ENCODE measurements around the gene LHX4. TPM values are rescaled to one million over a fixed set of nuclear protein-coding genes. Genes with fewer than 3 reads are reported as not detected.

LHX4 gene
- total RNA-seq (2016; rRNA removed; fragmentation: Illumina TruSeq; extraction: Trizol): 0.03 and 0.07 TPM in 2 replicates
- not detected in 2 replicates for total RNA-seq (2016; cell fraction: cytosol; rRNA removed; fragmentation: Illumina TruSeq; extraction: Trizol; ENCODE audit: low read depth)
- total RNA-seq (2016; cell fraction: insoluble cytoplasmic fraction; rRNA removed; fragmentation: Illumina TruSeq; extraction: Trizol): 0.03 and 0.13 TPM in 2 replicates
- 0.03 TPM in 1 of 2 replicates, not detected in the other for total RNA-seq (2016; cell fraction: membrane; rRNA removed; fragmentation: Illumina TruSeq; extraction: Trizol)
- not detected in 2 replicates for total RNA-seq (2016; cell fraction: nucleus; rRNA removed; fragmentation: Illumina TruSeq; extraction: Trizol)
- polyA plus RNA-seq (2011; rRNA removed): 0.03 and 0.05 TPM in 2 replicates
- 0.03 and 0.05 TPM in 2 replicates for polyA plus RNA-seq (2011; cell fraction: cytosol; rRNA removed)
- polyA plus RNA-seq (2011; cell fraction: nucleus; rRNA removed): 0.02 and 0.03 TPM in 2 replicates
- 0.47 and 0.60 TPM in 2 replicates for polyA plus RNA-seq (2012)
- not detected in 2 replicates for polyA plus RNA-seq (2016; cell fraction: cytosol; fragmentation: Illumina TruSeq; extraction: Trizol; ENCODE audit: low read depth)
- polyA plus RNA-seq (2016; cell fraction: insoluble cytoplasmic fraction; fragmentation: Illumina TruSeq; extraction: Trizol; ENCODE audit: low read depth): 0.17 TPM in 1 of 2 replicates, not detected in the other
- 0.03 and 0.22 TPM in 2 replicates for polyA plus RNA-seq (2016; cell fraction: membrane; fragmentation: Illumina TruSeq; extraction: Trizol; ENCODE audit: low read depth)
- 0.07 and 0.09 TPM in 2 replicates for polyA plus RNA-seq (2016; cell fraction: nucleus; fragmentation: Illumina TruSeq; extraction: Trizol; ENCODE audit: insufficient read depth, low read depth)
- 0.96 and 2.5 TPM in 2 replicates for polyA minus RNA-seq (2011; rRNA and poly(A)+ RNA removed; ENCODE audit: low replicate concordance)
- polyA minus RNA-seq (2011; cell fraction: cytosol; rRNA and poly(A)+ RNA removed): not detected in 2 replicates
- polyA minus RNA-seq (2011; cell fraction: nucleus; rRNA and poly(A)+ RNA removed): 0.12 TPM in 1 of 2 replicates, not detected in the other
- percentile 10 among the genes with signal in this experiment for Bru-seq, nascent RNA
- percentile 10 among the genes with signal in this experiment for BruChase-seq, experiment 1, labeled RNA remaining after a 6-hour chase
- percentile 8 among the genes with signal in this experiment for BruChase-seq, experiment 2, labeled RNA remaining after a 2-hour chase
- long read RNA-seq, experiment 1: 0 reads
- long read RNA-seq, experiment 2: 0 reads

GRCh38 chr1:180229483-180230415 lies at the start of gene LHX4:
TSS of gene LHX4 (plus strand) at chr1:180230264. CDS start at chr1:180230530, 266 bp downstream.
- H3K9me3 ChIP-seq (ENCODE audit: low read length): no peaks in the 10 kb centered on the region
- no peaks in the 10 kb centered on the region for H3K79me2 ChIP-seq (ENCODE audit: insufficient read depth, low read length)
- no peaks in the 10 kb centered on the region for H3K36me3 ChIP-seq (replicated peaks in 1 of 2; ENCODE audit: control insufficient read depth in 1 of 2, insufficient read depth in 2 of 2, low read length in 2 of 2)
- POLR2A ChIA-PET: no interaction called here
- FAIRE-seq: no peak
- H4K20me1 ChIP-seq (ENCODE audit: insufficient read depth, low read length): peaks cover 8% of the 10 kb centered on the region; the same call in 1 of the 2 replicates
- BruUV-seq (replicated peaks): no TSS peak
- H3K27ac ChIP-seq (ENCODE audit: extremely low read length, insufficient read depth, low read length): no peak within 1 kb of the TSS
- in situ Hi-C loops (cut with HindIII; ENCODE audit: extremely low pct_ligation_motif_present, low pct_unique_long_range_greater_than_20kb) (no loop called here), intact Hi-C loops (cut with micrococcal nuclease; ENCODE audit: unreplicated experiment) (no loop called here)
- peak within 1 kb of the TSS; percentile 84 for H3K4me2 ChIP-seq (ENCODE audit: low read depth, low read length)
- peak; percentile 33 for ATAC-seq
- no peak within 1 kb of the TSS for H2AFZ ChIP-seq (ENCODE audit: low read length)
- H3K4me1 ChIP-seq (ENCODE audit: insufficient read depth, low read length): peaks cover 34% of the 10 kb centered on the region
- CTCF ChIA-PET (ENCODE audit: low intra/inter-chr PET ratio, low total read pairs): no interaction called here
- under 1% methylated on average over 38 of the region's 105 CpGs for WGBS (ENCODE audit: low lambda C conversion rate)
- H3K9ac ChIP-seq (ENCODE audit: insufficient read depth, low read depth, low read length): no peak within 1 kb of the TSS
- peaks cover 20 to 74% of the 10 kb centered on the region in 2 experiments for H3K27me3 ChIP-seq (ENCODE audit: control insufficient read depth in 1 of 2, insufficient read depth in 2 of 2, low read length in 2 of 2)
- DNase-seq (ENCODE audit: low spot score): no peak
- peak within 1 kb of the TSS; percentile 58 to 69 (median 59) for H3K4me3 ChIP-seq (replicated peaks in 1 of 3; ENCODE audit: insufficient read depth in 1 of 3, low read depth in 2 of 3, low read length in 3 of 3)
- TF ChIP-seq KLF11 (CRISPR knock-in tag; IDR thresholded peaks at IDR 0.05): no peak
- TF ChIP-seq MYPOP (CRISPR knock-in tag; IDR thresholded peaks at IDR 0.05): 0 out of 2 replicates have a peak, but pooled peaks have one; percentile 27
- TF ChIP-seq ZNF691 (CRISPR knock-in tag; IDR thresholded peaks at IDR 0.05; ENCODE audit: borderline replicate concordance, low read depth): no peak
- no peak for TF ChIP-seq HMGA1 (CRISPR knock-in tag; conservative IDR thresholded peaks at IDR 0.05)
- TF ChIP-seq ZNF713 (CRISPR knock-in tag; IDR thresholded peaks at IDR 0.05): no peak
- peak; percentile 19; the same call in 1 of the 2 replicates for TF ChIP-seq UBTF (CRISPR knock-in tag; IDR thresholded peaks at IDR 0.05)
- TF ChIP-seq ZNF687 (CRISPR knock-in tag; IDR thresholded peaks at IDR 0.05): peak; percentile 15; the same call in 1 of the 2 replicates
- no peak for TF ChIP-seq ZNF605 (CRISPR knock-in tag; IDR thresholded peaks at IDR 0.05)
